SK-N-SH treated with all-trans-retinoic acid at 6 μM for 48 hours (cell line): ENCODE data around the gene TMEM184A.

Source experiments
- ATAC-seq: fragments of 200-7000 bp; cut with Tn5 transposase; 3 replicates; pipeline ENCODE4 v1.9.1; 2020; ENCODE audit warnings: mild to moderate bottlenecking, moderate library complexity
- ARNTL ChIP-seq: fragments of 450-650 bp; formaldehyde crosslinking; IDR thresholded peaks from 2 replicates; pipeline ENCODE4 v1.5.0; 2020; ENCODE audit warnings: low read depth, mild to moderate bottlenecking, moderate library complexity, borderline replicate concordance
- BACH2 ChIP-seq: fragments of 250-450 bp; sonication (Bioruptor Pico); IDR thresholded peaks from 2 replicates; pipeline ENCODE4 v1.9.0; 2021; ENCODE audit warnings: mild to moderate bottlenecking, borderline replicate concordance
- CREB5 ChIP-seq: fragments of 250-450 bp; sonication (Bioruptor Pico); IDR thresholded peaks from 2 replicates; pipeline ENCODE4 v1.5.1; 2020; ENCODE audit warnings: low read depth, mild to moderate bottlenecking, moderate library complexity
- CSDC2 ChIP-seq: fragments of 250-450 bp; sonication (Bioruptor Pico); IDR thresholded peaks from 2 replicates; pipeline ENCODE4 v1.5.0; 2020; ENCODE audit warnings: mild to moderate bottlenecking, moderate library complexity
- ESRRG ChIP-seq: fragments of 250-450 bp; sonication (Bioruptor Pico); IDR thresholded peaks from 2 replicates; pipeline ENCODE4 v1.6.1; 2021; ENCODE audit warnings: mild to moderate bottlenecking
- GLIS3 ChIP-seq: fragments of 250-450 bp; sonication (Bioruptor Pico); IDR thresholded peaks from 2 replicates; pipeline ENCODE4 v1.5.0; 2020; ENCODE audit warnings: mild to moderate bottlenecking, moderate library complexity
- ISL1 ChIP-seq: fragments of 250-450 bp; sonication (Bioruptor Pico); IDR thresholded peaks from 2 replicates; pipeline ENCODE4 v2.1.2; 2022; ENCODE audit warnings: mild to moderate bottlenecking, moderate library complexity
- OSR1 ChIP-seq: fragments of 250-450 bp; sonication (Bioruptor Pico); IDR thresholded peaks from 2 replicates; pipeline ENCODE4 v1.8.0; 2022; ENCODE audit warnings: moderate library complexity, mild to moderate bottlenecking, inconsistent platforms
- PATZ1 ChIP-seq: fragments of 250-450 bp; sonication (Bioruptor Pico); IDR thresholded peaks from 2 replicates; pipeline ENCODE4 v1.8.0; 2020; ENCODE audit warnings: mild to moderate bottlenecking, moderate library complexity, borderline replicate concordance
- PPARA ChIP-seq: fragments of 250-450 bp; sonication (Bioruptor Pico); IDR thresholded peaks from 2 replicates; pipeline ENCODE4 v1.5.0; 2020; ENCODE audit warnings: mild to moderate bottlenecking, borderline replicate concordance
- RARB ChIP-seq: fragments of 250-450 bp; sonication (Bioruptor Pico); IDR thresholded peaks from 2 replicates; pipeline ENCODE4 v1.8.0; 2021; ENCODE audit warnings: mild to moderate bottlenecking, moderate library complexity
- TCF4 ChIP-seq: fragments of 250-450 bp; sonication (Bioruptor Pico); IDR thresholded peaks from 2 replicates; pipeline ENCODE4 v1.8.0; 2021; ENCODE audit warnings: mild to moderate bottlenecking, moderate library complexity, borderline replicate concordance
- TOX ChIP-seq: fragments of 250-450 bp; sonication (Bioruptor Pico); IDR thresholded peaks from 2 replicates; pipeline ENCODE4 v1.8.0; 2021; ENCODE audit warnings: mild to moderate bottlenecking, moderate library complexity, borderline replicate concordance
- TSHZ2 ChIP-seq: fragments of 250-450 bp; sonication (Bioruptor Pico); IDR thresholded peaks from 2 replicates; pipeline ENCODE4 v1.5.0; 2020; ENCODE audit warnings: mild to moderate bottlenecking, moderate library complexity
- ZC3H10 ChIP-seq: fragments of 250-450 bp; sonication (Bioruptor Pico); IDR thresholded peaks from 2 replicates; pipeline ENCODE4 v1.5.1; 2021; ENCODE audit warnings: mild to moderate bottlenecking, moderate library complexity
- ZFP3 ChIP-seq: fragments of 250-450 bp; sonication (Bioruptor Pico); IDR thresholded peaks from 2 replicates; pipeline ENCODE4 v1.5.0; 2020; ENCODE audit warnings: mild to moderate bottlenecking, moderate library complexity
- ZFP30 ChIP-seq: fragments of 450-650 bp; formaldehyde crosslinking; IDR thresholded peaks from 2 replicates; pipeline ENCODE4 v1.5.0; 2022; ENCODE audit warnings: mild to moderate bottlenecking, moderate library complexity
- ZNF565 ChIP-seq: fragments of 450-650 bp; formaldehyde crosslinking; conservative IDR thresholded peaks from 2 replicates; pipeline ENCODE4 v1.5.0; 2020; ENCODE audit warnings: low read depth, mild to moderate bottlenecking, moderate library complexity
- ZNF70 ChIP-seq: fragments of 450-650 bp; formaldehyde crosslinking; IDR thresholded peaks from 2 replicates; pipeline ENCODE4 v1.5.0; 2020; ENCODE audit warnings: mild to moderate bottlenecking, moderate library complexity
- ZNF8 ChIP-seq: fragments of 450-650 bp; formaldehyde crosslinking; IDR thresholded peaks from 2 replicates; pipeline ENCODE4 v1.5.0; 2020; ENCODE audit warnings: mild to moderate bottlenecking, moderate library complexity
- TF ChIP-seq, protein P1 (sequence below): fragments of 250-450 bp; sonication (Bioruptor Pico); IDR thresholded peaks from 2 replicates; pipeline ENCODE4 v1.8.0; 2021; ENCODE audit warnings: low read depth, mild to moderate bottlenecking, moderate library complexity, borderline replicate concordance
- TF ChIP-seq, protein P2 (sequence below): fragments of 250-450 bp; sonication (Bioruptor Pico); IDR thresholded peaks from 2 replicates; pipeline ENCODE4 v1.5.1; 2021; ENCODE audit warnings: mild to moderate bottlenecking, moderate library complexity

TMEM184A gene

DNA sequence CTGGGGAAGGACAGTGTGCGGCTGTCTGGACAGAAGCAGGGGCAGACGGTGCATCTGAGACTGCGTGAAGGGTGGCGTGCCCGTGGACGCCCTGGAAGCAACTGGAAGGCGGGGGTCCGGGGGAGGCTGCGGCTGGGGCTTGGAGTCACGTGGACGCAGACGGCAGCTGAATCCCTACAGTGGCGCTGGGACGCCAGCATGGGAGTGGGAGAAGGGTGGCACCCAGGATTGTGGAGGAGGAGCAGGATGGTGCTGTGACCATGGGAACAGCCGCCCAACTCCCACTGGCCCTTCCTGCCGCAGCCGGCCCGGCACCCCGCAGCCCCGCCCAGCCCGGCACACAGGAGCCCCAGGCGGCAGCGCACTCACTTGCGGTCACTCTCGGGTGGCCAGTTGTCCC, 61.6 kb downstream of the TMEM184A start:
- no peak for ATAC-seq
- no peak for TF ChIP-seq CSDC2 (CRISPR knock-in tag)
- no peak for TF ChIP-seq OSR1 (CRISPR knock-in tag)
- TF ChIP-seq BACH2 (CRISPR knock-in tag), result no peak
- TF ChIP-seq, protein P1, sequence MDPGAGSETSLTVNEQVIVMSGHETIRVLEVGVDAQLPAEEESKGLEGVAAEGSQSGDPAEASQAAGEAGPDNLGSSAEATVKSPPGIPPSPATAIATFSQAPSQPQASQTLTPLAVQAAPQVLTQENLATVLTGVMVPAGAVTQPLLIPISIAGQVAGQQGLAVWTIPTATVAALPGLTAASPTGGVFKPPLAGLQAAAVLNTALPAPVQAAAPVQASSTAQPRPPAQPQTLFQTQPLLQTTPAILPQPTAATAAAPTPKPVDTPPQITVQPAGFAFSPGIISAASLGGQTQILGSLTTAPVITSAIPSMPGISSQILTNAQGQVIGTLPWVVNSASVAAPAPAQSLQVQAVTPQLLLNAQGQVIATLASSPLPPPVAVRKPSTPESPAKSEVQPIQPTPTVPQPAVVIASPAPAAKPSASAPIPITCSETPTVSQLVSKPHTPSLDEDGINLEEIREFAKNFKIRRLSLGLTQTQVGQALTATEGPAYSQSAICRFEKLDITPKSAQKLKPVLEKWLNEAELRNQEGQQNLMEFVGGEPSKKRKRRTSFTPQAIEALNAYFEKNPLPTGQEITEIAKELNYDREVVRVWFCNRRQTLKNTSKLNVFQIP (CRISPR knock-in tag), result no peak
- no peak for TF ChIP-seq ZFP30 (CRISPR knock-in tag)
- no peak for TF ChIP-seq PATZ1 (CRISPR knock-in tag)
- no peak for TF ChIP-seq RARB (CRISPR knock-in tag)
- no peak for TF ChIP-seq ZC3H10 (CRISPR knock-in tag)
- no peak for TF ChIP-seq TCF4 (CRISPR knock-in tag)
- TF ChIP-seq ZNF8 (CRISPR knock-in tag), result no peak
- TF ChIP-seq ISL1 (CRISPR knock-in tag), result no peak
- no peak for TF ChIP-seq ZFP3 (CRISPR knock-in tag)
- TF ChIP-seq, protein P2, sequence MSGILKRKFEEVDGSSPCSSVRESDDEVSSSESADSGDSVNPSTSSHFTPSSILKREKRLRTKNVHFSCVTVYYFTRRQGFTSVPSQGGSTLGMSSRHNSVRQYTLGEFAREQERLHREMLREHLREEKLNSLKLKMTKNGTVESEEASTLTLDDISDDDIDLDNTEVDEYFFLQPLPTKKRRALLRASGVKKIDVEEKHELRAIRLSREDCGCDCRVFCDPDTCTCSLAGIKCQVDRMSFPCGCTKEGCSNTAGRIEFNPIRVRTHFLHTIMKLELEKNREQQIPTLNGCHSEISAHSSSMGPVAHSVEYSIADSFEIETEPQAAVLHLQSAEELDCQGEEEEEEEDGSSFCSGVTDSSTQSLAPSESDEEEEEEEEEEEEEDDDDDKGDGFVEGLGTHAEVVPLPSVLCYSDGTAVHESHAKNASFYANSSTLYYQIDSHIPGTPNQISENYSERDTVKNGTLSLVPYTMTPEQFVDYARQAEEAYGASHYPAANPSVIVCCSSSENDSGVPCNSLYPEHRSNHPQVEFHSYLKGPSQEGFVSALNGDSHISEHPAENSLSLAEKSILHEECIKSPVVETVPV (CRISPR knock-in tag), result no peak
- TF ChIP-seq GLIS3, result no peak
- TF ChIP-seq ZNF70 (CRISPR knock-in tag), result no peak
- TF ChIP-seq TSHZ2 (CRISPR knock-in tag), result no peak
- TF ChIP-seq ZNF565, result no peak
- no peak for TF ChIP-seq CREB5 (CRISPR knock-in tag)
- TF ChIP-seq ESRRG (CRISPR knock-in tag), result no peak

DNA sequence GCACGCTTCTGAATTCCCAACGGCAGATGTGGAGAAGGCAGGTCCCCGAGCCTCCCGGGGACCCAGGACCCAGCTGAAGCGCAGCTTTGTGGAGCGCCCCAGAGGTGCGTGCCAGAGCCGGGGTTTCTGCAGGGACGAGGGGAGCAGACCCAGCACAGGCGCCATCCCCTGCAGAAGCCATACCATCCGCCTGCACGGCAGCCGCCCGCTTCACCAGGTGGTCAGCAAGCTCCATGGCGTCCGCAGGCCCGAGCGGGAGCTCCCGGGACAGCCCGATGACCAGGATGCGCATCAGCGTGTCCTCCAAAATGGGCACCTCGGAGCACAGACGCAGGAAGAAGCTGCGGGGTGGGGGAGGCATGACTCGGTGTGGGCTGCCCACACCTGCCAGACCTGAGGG, 62.4 kb downstream of the TMEM184A start:
- no peak for ATAC-seq
- no peak for TF ChIP-seq ZFP30 (CRISPR knock-in tag)
- no peak for TF ChIP-seq ARNTL (CRISPR knock-in tag)
- no peak for TF ChIP-seq OSR1 (CRISPR knock-in tag)
- TF ChIP-seq, protein P2 (CRISPR knock-in tag), result no peak
- TF ChIP-seq ZNF565, result no peak
- no peak for TF ChIP-seq ZNF8 (CRISPR knock-in tag)
- no peak for TF ChIP-seq ESRRG (CRISPR knock-in tag)
- TF ChIP-seq TCF4 (CRISPR knock-in tag), result no peak
- TF ChIP-seq CREB5 (CRISPR knock-in tag), result no peak
- TF ChIP-seq ZFP3 (CRISPR knock-in tag), result no peak
- no peak for TF ChIP-seq ZC3H10 (CRISPR knock-in tag)
- no peak for TF ChIP-seq BACH2 (CRISPR knock-in tag)
- TF ChIP-seq PATZ1 (CRISPR knock-in tag), result no peak
- no peak for TF ChIP-seq PPARA (CRISPR knock-in tag)
- TF ChIP-seq TOX (CRISPR knock-in tag), result no peak
- TF ChIP-seq RARB (CRISPR knock-in tag), result no peak
